HG02852 (cell line): ENCODE data around the gene AVEN.
"Not testable (repeated sequence)": the region's sequence is repeated elsewhere in the genome, so short reads cannot be mapped to it uniquely, and the experiment has no call there.

Experiments used
- ATAC-seq: cut with Tn5 transposase; IDR thresholded peaks from one replicate; pipeline ENCODE4 v1.9.1; 2021; ENCODE audit warnings: mild to moderate bottlenecking, moderate library complexity; ENCODE audit not compliant: unreplicated experiment

Gene AVEN

GRCh38 chr15:33857726-33858125 is 181.3 kb downstream of the AVEN start:
- no peak for ATAC-seq

DNA sequence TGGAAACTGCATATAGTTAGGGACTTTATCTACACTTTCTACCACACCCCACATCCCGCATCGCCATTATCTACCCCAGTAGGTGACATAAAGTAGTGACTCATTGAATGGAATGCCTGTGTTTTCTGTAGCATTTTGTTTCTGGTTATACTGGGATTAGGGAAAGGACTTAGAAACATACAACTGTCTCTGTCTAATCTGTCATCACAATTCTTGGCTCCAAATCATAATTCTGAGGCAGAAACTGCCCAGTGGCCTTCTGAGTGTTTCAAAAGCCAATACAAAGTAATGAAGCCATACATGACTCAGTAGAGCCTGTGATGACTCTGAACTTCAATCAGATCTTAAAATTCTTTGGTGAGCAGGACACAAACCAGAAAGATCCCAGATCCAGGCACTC is 186.4 kb downstream of the AVEN start:
- ATAC-seq = no peak

- ATAC-seq = no peak
These were observed 186.9 kb downstream of the AVEN start for GRCh38 chr15:33852094-33852493.

- no peak for ATAC-seq
These were observed 187.9 kb downstream of the AVEN start for GRCh38 chr15:33851079-33851478.

DNA sequence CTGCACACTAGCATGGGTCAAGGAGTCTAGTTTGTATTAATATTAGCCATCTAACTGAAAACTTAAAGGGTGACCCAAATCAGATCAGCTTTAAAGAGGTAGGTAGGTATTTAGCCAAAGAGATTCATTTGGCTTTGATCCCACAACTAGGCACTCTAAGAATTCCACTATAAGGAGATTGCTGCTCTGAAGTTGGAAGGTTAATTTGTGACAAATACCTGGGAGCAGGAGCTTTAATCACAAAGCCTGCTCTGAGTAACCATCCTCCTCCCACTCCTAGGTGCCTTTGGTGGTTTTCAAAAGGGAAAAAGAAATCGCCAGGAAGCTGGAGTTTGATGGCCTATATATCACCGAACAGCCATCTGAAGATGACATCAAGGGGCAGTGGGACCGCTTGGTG is 191.0 kb downstream of the AVEN start:
- no peak for ATAC-seq

DNA sequence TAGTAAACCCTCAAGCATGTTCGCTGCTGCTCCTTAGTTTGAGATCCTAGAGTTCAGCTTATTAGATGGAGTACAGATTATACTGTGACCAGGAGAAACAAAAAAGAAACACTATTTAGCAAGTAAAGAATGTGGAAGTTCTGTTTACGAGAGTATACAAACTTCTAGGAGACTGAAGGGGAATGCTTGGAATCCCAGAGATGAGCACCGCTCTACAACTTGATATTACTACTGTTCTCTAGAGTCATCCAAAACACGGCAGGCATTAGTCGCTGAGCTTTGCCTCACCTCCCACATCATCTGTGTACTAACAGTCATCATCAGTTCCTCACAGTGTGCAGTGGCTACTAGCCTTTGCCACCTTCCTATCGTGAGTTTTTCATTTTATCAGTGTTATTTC is 192.1 kb downstream of the AVEN start:
- ATAC-seq = no peak

DNA sequence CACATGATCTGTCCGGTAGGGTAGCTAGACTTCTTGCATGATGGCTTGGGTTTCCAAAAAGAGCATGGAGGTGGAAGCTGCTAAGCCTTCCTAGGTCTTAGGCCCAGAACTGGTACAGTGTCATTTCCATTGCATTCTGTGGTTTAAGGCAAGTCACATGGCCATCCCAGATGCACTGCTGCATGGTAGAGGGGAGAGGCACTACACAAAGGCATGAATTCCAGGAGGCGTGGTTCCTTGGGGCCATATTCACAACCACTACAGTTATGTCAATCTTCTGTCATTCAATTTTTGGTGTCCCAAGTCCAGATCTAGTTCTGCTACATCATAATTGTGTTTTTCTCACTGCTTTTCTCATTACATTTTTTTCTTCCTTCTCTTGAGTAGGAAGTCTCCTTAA is 192.9 kb downstream of the AVEN start:
- ATAC-seq = no peak

DNA sequence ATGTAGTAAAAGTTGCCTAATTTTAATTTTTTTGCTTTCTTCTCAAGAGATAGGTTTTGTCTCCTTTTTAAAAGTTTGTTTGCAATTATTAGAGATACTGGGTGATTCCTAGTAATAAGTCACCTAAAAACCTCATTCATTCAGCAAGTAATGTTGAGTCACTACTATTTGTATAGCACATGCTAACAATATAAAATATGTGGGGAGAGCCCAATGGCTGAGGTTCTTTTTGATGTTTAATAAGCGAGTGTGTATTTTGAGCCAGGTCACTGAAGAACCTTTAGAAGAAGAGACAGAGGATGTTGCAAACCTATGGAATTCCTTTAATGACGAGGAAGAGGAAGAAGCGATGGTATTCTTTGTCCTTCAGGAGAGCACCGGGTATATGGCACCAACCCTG is 194.4 kb downstream of the AVEN start:
- ATAC-seq = no peak

DNA sequence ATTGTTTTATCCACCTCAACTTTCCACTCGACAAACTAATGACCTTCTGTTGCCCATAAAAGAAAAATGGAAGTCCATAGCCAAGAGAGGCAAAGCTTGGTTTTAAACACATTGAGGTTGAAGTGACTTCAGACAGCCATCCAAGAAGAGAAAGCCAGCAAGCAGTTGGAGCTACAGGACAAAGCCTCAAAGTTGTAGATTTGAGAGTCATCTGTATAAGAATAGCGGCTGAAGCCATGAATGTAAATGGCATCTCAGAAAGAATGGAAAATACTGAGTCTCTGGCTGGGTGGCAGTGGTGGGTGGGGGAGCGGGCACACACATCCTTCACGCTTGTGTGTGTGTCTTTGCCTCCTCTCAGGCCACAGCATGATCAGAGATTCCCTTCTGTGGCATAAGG is 194.8 kb downstream of the AVEN start:
- ATAC-seq = no peak

- ATAC-seq = no peak
These were observed 198.4 kb downstream of the AVEN start for GRCh38 chr15:33840615-33841014.

GRCh38 chr15:33839540-33839939 is 199.5 kb downstream of the AVEN start:
- no peak for ATAC-seq

DNA sequence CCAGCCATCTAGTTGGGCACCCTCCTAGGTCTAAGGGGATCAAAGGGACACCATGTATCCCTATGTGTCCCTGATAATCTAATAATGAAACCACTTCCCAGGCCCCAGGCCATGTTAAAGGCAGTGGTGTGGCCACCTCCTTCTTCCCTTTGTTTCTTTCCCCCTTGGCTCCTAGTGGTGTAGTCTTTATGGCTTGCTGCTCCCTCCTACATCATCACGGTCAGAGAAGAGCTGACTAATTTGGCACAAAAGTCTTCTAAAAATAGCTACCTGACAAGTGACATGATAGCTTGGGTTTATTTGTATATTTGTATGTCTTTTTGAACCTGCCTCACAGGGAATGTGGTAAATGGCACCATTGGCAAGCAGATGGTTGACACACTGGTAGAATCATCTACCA is 201.7 kb downstream of the AVEN start:
- ATAC-seq = no peak

GRCh38 chr15:33834892-33835743 is 203.9 kb downstream of the AVEN start:
- no peak for ATAC-seq

DNA sequence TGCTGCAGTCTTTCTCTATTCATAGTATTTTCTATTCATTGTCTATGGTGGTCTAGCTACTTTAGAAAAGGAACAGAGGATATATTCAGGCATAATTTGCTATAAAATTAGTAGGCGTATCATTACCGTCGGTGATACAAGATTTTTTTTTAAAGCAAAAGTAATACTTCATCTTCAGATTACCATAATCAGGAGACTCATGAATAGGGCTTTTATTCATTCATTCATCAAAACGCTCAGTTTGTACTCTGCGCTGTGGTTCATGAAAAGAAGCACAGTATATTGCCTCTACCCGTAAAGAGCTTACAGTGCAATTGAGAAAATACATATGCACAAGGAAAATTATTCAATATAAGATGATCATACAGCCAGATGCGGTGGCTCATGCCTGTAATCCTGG is 207.4 kb downstream of the AVEN start:
- no peak for ATAC-seq

DNA sequence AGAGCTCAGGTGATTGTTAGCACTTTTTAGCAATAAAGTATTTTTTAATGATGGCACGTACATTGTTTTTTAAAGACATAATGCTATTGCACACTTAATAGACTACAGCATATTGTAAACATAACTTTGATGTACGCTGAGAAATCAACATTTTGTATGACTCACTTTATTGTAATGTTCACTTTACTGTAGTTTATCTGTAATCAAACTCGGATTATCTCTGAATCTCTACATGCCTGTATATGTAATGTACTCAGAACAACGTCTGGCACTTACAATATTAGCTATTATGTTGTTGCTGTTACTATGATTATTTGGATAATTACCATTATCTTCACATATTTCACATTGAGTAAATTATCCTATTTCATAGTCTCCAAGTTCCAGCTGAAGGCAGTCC is 208.7 kb downstream of the AVEN start:
- ATAC-seq = no peak

- no peak for ATAC-seq
These were observed 212.8 kb downstream of the AVEN start for GRCh38 chr15:33826201-33826600.

DNA sequence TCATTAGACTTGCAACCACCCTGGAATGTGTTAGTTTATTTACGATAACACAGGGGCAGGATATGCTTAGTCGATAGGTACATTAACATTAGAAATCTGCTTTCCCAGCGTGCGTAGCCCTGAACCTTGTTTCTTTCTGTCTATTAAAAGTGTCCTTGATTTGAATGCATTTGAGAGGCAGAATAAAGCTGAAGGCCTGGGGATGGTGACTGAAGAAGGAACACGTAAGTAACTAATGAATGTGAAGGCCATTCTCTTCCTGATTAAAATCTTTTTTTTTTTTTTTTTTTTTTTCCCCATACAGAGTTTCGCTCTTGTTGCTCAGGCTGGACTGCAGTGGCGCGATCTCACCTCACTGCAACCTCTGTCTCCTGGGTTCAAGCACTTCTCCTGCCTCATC is 213.6 kb downstream of the AVEN start:
- no peak for ATAC-seq

GRCh38 chr15:33823119-33823518 is 215.9 kb downstream of the AVEN start:
- ATAC-seq = no peak

- no peak for ATAC-seq
These were observed 216.5 kb downstream of the AVEN start for GRCh38 chr15:33822479-33822878.

DNA sequence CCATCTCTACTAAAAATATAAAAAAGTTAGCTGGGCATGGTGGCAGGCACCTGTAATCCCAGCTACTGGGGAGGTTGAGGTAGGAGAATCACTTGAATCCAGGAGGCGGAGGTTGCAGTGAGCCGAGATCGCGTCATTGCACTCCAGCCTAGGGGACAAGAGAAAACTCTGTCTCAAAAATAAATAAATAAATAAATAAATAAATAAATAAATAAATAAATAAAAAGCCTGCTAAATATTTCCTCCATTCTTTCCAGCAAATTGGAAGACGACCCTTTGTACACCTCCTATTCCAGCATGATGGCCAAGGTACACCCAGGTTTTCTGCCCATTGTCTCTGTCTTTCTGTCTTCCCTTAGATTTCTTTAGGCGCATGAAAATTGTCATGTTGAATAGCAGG is 219.5 kb downstream of the AVEN start:
- not testable (repeated sequence) for ATAC-seq
